EL (cell line): Measurements from ENCODE around the gene ERC2.
A peak's percentile ranks its signal among the peaks of the same experiment; 100 is the strongest.

ENCODE experiments used
- DNase-seq: peaks from one replicate; pipeline ENCODE4 v3.0.0-alpha.2; 2016

The ERC2 gene

GRCh38 chr3:55903680-55904079, 564.6 kb downstream of the ERC2 start:
- no peak for DNase-seq

- no peak for DNase-seq
These were observed 565.9 kb downstream of the ERC2 start for GRCh38 chr3:55902221-55902900.

GRCh38 chr3:55899887-55900286, 568.4 kb downstream of the ERC2 start:
- DNase-seq: no peak

GRCh38 chr3:55897573-55898224, 570.6 kb downstream of the ERC2 start:
- peak; percentile 35 for DNase-seq

GRCh38 chr3:55895897-55896566, 572.2 kb downstream of the ERC2 start:
- DNase-seq: no peak

- no peak for DNase-seq
These were observed 573.7 kb downstream of the ERC2 start for GRCh38 chr3:55894605-55895004.

- peak; percentile 74 for DNase-seq
These were observed 575.1 kb downstream of the ERC2 start for GRCh38 chr3:55893045-55893664.

GRCh38 chr3:55891106-55891505, 577.2 kb downstream of the ERC2 start:
- DNase-seq: peak; percentile 34

- no peak for DNase-seq
These were observed 579.9 kb downstream of the ERC2 start for GRCh38 chr3:55888282-55888885.

- peak; percentile 68 for DNase-seq
These were observed 582.5 kb downstream of the ERC2 start for GRCh38 chr3:55885721-55886120.

- no peak for DNase-seq
These were observed 583.6 kb downstream of the ERC2 start for GRCh38 chr3:55884491-55885285.

GRCh38 chr3:55884066-55884465, 584.2 kb downstream of the ERC2 start:
- no peak for DNase-seq

GRCh38 chr3:55882006-55882405, 586.3 kb downstream of the ERC2 start:
- DNase-seq: no peak

GRCh38 chr3:55880357-55880756, 587.9 kb downstream of the ERC2 start:
- no peak for DNase-seq

- peak; percentile 21 for DNase-seq
These were observed 588.4 kb downstream of the ERC2 start for GRCh38 chr3:55879901-55880331.

GRCh38 chr3:55877703-55878102, 590.6 kb downstream of the ERC2 start:
- DNase-seq: no peak

GRCh38 chr3:55876560-55876959, 591.7 kb downstream of the ERC2 start:
- DNase-seq: no peak

GRCh38 chr3:55875113-55875512, 593.2 kb downstream of the ERC2 start:
- no peak for DNase-seq

- DNase-seq: no peak
These were observed 594.6 kb downstream of the ERC2 start for GRCh38 chr3:55873523-55874254.

- DNase-seq: no peak
These were observed 597.7 kb downstream of the ERC2 start for GRCh38 chr3:55870594-55870993.

- DNase-seq: no peak
These were observed 599.9 kb downstream of the ERC2 start for GRCh38 chr3:55868347-55868746.

GRCh38 chr3:55863028-55863427, 605.2 kb downstream of the ERC2 start:
- DNase-seq: no peak
